Stimulated activated CD4-positive, alpha-beta T cell treated with anti-CD3 and anti-CD28 coated beads, Interleukin-4, amount 100 ng/mL, for 48 hours (primary cell): ENCODE data around the gene KRTAP10-2.
A peak's percentile ranks its signal among the peaks of the same experiment; 100 is the strongest.
"Not testable (repeated sequence)": the region's sequence is repeated elsewhere in the genome, so short reads cannot be mapped to it uniquely, and the experiment has no call there.

Experiments used
- DNase-seq, 2 donors: peaks; one replicate each; pipeline ENCODE4 v3.0.0-alpha.2; 2020; ENCODE audit warnings: low read depth in 2 of 2

Gene KRTAP10-2

DNA sequence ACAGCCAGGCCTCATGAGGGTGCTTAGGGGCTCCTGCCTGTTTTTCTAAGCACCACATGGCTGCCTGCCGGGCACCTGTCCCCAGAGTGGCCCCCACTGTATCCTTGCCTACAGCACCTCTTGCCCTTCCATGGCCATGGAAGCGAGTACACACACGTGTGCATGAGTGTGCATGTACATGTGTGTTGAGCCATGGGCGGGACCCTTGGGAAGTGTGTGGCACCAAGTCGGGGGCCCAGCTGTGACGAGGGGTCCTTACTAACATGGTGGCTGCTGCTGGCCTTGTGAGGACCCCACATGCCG is 37.1 kb downstream of the KRTAP10-2 start:
- no peak for DNase-seq

DNA sequence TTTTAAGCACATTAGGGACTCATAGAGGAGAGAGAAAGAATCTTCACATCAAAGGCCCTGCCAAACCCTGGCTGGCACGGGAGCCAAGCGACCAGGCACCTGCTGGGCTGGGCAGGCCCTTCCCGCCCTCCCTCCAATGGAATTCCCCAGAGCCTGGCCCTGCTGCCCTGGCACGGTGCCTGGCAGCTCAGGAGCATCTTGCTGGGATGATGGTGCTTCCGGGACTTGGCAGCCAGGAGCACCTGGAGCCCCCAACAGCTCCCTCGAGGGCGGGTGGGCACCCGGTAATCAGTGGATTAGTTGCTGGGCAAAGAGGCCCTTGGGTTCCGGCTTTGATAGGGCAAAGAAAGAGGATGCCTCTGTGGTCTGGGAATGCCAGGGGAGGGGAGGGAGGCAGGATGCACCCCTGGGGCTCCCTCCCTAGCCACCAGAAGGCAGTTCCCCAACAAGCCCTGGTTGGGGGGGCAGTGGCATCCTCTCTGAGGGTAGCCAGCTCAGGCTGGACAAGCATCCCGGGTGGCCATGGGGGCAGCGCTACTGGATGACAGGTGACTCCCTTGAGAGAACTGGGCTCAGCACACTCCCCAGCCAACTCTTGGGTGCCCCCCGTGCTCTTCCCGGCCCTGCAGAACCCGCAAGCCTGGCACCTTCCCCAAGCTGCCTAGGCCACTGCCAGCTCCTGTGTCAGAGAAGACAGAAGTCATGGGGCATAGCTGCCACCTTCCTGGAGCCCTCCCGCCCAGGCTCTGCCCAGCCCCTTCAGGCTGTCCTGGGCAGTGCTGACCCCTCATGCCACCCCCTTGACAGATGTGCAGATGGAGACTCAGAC is 37.7 kb downstream of the KRTAP10-2 start:
- no peak for DNase-seq

DNA sequence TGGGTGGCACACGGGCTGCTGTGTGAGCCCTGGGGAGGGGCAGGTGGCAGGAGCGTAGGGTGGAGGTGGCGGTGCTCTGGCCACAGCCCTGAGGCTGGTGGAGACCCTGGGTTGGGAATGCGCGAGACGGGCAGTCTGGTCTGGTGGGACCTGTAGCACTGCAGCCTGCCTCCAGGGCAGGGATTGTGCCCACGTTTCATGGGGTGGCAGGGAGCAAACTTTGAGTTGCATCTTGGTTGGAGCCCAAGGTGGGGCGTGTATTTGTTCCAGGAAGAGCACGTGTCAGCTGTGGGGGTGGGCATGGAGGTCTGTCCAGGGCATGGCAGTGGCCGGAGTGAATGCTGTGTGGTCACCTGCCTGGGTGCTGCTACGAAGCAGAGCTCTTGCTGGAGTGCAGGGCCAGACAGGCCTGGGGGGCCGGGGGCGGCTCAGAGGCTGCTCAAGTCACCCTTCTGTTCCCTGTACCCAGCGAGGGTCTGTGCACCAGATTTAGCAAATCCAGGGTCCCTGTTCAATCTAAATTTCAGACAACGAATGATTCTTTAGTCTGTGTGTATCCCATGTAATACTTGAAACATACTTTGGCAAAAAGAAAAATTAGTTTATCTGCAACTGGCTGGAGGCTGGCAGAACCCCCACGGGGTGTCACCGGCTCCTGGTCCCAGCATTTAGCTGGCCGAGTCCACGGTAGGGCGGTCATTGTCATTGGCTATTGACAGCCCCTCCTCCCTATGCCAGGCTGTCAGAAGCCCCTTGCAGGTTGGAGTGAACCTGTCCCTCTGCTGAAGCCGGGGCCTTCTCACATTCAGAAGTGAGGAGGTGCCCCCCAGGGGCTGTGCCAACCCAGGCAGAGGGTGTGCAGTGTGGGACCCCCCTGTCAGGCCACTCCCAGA is 38.6 kb downstream of the KRTAP10-2 start:
- no peak for DNase-seq

DNA sequence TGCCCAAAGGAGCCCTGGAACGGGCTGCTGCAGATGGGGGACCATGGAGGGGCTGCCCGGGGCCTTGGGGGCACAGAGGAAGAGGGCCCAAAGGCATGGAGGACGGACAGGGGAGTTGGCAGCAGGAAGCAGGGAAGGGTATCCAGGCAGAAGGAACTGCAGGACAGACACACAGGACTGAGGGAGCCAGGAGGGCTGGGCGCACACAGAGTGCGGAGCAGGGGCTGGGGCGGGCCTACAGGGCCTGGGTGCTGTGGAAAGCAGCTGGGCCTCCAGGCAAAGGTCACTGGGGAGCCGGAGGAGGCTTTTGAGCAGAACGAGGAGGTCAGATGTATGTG is 39.4 kb downstream of the KRTAP10-2 start:
- no peak for DNase-seq

DNA sequence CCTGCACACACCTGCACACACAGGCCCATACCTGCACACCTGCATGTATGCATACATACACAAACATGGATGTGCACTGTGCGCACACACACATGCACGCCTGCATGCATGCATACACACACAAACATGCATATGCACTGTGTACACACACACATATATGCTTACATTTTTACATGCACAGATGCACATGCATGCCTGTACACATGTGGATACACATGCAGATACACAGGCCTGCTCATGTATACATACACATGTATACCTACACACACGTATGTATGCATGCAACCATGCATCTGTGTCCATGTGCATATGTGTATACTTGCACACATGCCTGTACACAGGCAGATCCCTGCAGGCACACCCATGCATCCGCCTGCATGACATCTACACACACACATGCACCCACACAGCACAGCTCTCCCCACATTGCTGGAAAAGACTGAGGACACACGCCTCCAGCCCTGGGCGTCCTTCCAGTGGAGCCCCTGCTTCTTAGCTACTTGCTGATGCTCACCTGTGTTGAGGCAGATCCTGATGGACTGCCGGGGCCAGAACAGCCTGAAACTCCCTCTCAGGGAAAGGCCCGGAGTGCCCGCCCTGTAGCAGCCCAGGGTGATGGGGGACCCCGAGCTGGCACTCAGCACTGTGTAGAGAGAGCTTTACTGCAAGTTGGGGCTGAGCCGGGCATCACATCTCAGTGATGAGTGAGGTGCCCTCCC is 39.9 kb downstream of the KRTAP10-2 start:
- DNase-seq: no peak

DNA sequence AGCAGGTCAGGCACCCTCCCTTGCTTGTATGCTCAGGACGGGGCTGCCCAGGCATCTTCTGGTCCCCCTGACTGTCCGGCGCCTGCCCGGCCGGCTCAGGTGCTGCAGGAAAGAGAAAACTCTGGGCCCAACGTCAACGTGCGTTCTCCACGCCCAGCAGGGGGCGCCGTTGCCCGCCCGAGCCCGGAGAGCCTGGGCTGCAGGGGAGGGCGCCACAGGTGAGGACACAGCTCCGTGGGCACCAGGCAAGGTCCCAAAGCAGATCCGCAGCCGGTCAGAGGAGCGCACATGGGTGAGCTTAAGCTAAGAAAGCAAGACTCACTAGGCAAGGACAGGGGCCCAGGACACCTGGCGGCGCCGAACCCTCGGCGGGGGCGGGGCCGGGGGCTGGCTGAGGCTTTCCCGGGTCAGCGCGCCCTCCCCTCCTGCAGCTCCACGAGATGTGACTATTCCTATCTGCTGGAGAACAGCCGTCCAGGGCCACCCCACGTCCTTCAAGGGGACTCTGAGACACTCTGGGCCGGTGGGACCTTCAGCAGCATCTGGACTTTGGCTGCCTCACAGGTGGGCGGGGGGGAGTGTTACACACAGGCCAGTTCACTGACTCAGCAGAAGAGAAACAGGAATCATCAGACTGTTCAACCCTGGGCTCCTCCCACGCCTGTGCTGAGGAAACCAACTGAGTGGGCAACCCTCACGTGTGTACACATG is 40.6 kb downstream of the KRTAP10-2 start:
- peak; percentile 68 to 79 for DNase-seq

DNA sequence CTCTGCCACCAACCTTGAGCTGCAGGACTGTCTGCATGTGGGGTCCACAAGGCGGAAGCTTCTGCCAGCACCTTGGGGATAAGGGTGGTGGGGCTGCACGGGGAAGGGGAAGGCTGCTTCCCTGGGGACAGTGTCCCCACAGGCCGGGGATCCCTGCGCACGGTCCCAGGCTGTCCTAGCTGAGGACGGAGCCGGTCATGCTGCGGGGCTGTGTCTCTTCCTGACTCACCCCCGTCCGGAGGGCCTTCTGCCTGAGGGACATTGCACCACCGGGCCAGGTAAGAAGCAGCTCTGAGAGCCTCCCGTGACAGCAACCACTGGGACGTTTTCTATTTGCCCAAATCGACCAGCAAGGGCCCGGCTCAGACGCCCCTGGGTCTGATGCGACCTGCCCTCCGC is 41.2 kb downstream of the KRTAP10-2 start:
- DNase-seq: no peak

DNA sequence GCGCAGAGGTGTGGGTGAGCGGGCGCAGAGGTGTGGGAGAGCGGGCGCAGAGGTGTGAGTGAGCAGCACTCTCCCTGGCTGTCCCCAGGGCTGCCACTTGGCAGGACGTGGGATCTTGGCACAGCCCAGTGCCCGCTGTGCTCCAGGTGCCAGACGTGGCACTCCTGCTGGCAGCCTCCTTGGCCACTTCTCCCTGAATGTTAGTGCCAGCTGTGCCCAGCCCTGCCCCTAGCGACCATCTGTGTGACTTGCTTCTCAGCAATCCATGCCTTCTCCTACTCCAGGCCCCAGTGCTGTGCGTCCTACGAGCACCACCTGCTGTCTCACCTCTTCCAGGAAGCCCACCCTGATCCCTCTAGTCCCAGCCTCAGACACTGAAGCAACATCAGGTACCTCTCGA is 41.8 kb downstream of the KRTAP10-2 start:
- DNase-seq: no peak

DNA sequence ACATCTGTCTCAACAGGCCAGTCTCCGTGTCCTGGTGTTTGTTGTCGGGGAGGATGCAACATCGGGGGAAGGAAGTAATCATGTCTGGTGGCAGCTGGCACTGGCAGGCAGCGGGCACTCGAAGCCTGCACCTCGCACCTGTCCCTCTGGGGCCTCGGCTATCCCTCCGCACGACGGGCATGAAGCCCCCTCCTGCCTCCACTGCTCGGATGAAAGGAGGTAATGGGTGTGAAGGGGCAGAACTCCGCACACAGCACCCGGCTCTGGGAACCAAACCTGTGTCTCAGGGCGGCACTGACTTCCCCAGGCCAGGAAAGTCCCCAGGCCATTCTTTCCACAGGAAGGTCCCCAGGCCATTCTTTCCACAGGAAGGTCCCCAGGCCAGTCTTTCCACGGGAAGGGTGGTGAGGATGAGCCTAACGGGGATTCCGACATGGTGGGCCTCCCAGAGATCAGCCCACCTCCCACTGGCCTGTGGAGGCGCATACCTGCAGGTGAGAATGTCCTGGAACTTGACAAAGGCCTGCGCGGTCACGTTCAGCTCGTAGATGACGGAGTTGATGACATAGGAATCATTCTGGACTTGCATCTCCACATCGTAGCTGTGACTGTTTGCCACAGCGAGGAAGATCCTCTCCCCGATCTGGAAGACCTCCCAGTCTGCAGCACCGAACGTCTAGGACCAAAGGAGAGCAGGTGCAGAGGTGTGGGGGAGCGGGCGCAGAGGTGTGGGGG is 42.4 kb downstream of the KRTAP10-2 start:
- no peak for DNase-seq

DNA sequence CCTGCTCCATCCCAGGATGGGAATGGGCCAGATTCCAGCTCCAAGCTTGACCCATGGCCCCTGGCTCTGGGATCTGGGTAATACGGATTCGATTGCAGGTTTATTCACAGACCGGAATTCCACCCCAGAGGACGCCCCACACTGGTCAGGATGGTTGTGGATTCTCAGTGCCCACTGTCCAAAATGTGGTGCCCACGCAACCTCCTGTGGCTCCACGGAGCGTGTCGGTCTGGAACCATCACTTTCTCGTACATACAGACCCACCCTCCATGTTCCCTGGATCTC is 42.9 kb downstream of the KRTAP10-2 start:
- DNase-seq: no peak

DNA sequence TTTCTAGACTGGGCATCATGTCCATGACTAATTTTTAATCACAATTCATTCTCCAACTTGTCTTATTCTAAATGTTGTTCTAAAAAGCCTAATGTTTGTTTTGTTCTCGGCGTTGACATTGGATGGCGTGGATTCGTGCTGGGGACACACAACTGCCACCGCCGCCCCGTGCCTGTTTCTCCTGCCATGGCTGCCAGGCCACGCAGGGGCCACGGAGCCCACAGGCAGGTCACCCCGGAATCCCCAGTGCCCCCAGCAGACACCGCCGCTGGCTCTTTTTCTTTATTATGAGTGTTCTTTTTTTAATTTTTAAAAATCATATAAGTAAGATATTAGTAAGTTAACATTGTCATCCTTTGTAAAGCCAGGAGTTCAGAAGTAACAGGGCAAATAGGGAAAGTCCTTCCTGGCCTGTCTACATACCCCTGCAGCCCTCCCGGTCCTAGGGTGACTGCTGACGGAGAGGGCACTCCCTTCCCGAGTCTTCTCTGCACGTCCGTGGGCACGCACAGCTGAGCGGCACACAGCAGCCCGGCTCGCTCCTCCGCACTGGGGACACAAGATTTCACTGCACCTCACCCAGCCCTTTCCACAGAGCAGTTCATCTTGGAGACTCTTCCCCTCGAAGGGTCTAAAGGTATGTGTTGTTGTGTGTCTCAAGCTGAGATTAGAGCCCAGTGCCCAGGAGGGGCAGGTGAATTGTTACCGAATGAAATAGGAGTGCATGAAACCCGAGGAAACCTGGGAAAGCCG is 43.5 kb downstream of the KRTAP10-2 start:
- no peak for DNase-seq

DNA sequence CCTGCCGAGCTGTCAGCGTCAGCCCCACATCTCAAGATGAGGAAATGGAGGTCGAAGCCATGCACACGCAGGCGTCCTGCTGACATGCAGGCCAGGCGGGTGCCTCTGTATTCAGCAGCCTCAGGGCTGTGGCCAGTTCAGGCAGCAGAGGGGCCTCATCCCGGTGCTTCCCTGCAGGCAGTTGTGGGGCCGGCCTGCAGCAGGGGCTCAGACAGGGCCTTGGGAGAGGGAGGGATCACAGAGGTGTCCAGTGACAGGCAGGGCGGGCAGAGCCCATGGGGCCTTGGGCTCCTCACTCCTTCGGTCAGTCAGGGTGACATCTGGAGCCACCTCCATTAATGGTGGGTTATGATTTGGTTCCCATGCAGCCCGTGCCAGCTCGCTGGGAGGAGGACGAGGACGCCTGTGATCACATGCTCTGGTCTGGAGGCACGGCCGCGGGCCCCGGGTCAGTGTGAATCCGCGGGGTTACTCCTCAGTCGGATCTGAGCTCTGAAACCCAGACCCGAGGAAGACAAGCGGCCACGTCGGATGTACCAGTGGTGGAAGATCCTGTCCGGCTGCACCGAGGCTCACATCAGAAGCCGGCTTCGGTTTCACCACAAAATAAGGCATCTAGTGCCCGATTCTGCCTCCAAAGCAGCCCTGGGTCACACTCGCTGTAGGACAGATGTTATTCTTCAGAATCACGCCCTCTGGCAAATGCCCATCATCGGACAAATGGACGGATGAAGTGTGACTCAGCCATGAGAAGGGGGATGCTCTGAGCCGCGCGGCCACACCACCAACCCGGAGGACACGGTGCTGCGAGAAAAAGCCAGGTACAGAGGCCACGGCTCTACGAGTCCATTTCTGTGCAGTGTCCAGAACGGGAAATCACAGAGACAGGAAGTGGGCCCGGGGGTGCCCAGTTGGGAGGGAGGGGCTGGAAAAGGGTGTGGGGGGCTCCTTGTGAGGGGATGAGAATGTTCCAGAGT is 44.7 kb downstream of the KRTAP10-2 start:
- no peak for DNase-seq

DNA sequence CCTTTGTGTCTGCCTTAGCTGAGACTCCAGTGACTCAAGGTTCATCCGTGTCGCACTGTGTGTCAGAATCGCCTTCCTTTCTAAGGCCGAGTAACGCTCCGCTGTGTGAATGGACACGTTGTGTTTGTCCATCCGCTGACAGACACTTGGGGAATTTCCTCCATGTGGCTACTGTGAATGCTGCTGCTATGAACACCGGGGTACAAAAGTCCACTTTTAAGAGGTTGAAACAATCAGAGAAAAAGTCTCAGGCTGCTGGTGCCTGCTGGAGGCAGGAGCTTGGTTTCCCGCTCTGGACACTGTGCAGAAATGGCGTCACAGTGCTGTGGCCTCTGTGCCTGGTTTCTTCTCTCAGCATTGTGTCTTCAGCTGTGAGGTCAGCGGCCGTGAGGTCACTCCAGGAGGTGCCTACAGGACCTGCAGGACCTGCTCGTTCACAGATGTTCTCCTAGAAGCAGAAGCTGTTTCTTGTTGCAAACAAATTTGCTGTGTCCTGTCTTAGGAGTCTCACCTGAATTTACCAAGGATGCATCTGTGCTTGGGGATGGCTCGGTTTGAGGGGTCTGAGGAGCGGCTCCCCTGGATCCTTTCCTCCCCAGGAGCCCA is 45.5 kb downstream of the KRTAP10-2 start:
- DNase-seq: no peak

DNA sequence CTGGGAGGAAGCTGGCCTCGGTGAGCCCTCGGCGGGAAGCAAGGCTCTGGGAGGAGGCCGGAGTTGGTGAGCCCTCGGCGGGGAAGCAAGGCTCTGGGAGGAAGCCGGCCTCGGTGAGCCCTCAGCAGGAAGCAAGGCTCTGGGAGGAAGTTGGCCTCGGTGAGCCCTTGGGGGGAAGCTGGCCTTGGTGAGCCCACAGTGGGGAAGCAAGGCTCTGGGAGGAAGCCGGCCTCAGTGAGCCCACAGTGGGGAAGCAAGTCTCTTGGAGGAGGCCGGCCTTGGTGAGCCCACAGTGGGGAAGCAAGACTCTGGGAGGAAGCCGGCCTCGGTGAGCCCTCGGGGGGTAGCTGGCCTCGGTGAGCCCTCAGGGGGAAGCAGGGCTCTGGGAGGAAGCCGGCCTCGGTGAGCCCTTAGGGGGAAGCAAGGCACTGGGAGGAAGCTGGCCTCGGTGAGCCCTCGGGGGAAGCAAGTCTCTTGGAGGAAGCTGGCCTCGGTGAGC is 47.4 kb downstream of the KRTAP10-2 start:
- no peak for DNase-seq

DNA sequence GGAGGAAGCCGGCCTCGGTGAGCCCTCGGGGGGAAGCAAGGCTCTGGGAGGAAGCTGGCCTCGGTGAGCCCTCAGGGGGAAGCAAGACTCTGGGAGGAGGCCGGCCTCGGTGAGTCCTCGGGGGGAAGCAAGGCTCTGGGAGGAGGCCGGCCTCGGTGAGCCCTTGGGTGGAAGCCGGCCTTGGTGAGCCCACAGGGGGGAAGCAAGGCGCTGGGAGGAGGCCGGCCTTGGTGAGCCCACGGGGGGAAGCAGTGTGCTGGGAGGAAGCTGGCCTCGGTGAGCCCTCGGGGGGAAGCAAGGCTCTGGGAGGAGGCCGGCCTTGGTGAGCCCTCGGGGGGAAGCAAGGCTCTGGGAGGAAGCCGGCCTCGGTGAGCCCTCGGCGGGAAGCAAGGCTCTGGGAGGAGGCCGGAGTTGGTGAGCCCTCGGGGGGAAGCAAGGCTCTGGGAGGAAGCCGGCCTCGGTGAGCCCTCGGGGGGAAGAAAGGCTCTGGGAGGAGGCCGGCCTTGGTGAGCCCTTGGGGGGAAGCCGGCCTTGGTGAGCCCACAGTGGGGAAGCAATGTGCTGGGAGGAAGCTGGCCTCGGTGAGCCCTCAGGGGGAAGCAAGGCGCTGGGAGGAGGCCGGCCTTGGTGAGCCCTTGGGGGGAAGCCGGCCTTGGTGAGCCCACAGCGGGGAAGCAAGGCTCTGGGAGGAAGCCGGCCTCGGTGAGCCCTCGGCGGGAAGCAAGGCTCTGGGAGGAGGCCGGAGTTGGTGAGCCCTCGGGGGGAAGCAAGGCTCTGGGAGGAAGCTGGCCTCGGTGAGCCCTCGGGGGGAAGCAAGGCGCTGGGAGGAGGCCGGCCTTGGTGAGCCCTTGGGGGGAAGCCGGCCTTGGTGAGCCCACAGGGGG is 48.1 kb downstream of the KRTAP10-2 start:
- DNase-seq: not testable (repeated sequence)

DNA sequence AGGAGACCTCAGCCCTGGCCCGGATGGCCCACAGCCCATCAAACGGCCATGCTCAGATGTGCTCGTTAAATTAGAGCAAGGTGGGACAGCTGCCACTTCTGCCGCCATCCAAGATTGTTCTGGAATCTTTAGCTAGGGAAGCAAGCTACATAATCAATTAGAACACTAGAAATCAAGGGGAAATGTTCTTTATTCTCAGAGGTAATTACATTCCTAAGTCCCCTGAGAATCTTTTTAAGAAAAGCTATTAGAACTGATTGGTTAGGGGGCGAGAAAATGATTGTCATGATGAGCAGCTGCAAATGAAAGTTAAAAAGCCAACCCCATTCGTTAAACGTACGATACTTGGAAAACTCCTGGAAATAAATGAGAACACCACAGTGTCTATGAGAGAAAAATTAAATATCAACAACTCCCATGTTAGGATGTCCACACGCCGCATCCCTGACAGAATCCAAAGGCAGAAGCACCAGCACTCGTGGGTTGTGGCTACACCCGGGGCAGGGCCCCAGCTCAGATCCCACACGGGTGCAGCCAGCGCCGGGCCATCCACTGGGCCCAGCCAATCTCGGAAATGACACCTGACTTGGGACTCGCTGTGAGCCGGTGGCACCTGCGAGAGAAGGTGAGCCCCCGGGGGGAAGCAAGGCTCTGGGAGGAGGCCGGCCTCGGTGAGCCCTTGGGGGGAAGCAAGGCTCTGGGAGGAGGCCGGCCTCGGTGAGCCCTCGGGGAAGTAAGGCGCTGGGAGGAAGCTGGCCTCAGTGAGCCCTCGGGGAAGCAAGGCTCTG is 48.9 kb downstream of the KRTAP10-2 start:
- DNase-seq: no peak
